HepG2 (cell line): ENCODE results near the gene SLC35A3. TPM values are rescaled to one million over a fixed set of nuclear protein-coding genes. Genes with fewer than 3 reads are reported as not detected.

Experiments used
- ATAC-seq: fragments of 200-7000 bp; cut with Tn5 transposase; 3 replicates; pipeline ENCODE4 v1.9.1; 2020; ENCODE audit warnings: mild to moderate bottlenecking, moderate library complexity
- BruUV-seq: library from RNA; stranded (reverse); fragments of 400-500 nt; replicated peaks from 2 replicates; lab custom pipeline; 2021; lab: Mats Ljungman, UMichigan
- CTCF ChIA-PET: fragments of 300-600 bp; formaldehyde crosslinking; extraction: SDS; loops from one replicate; lab custom pipeline; 2021; ENCODE audit warnings: low total read pairs, inconsistent platforms, low intra/inter-chr PET ratio; lab: Yijun Ruan, JAX
- POLR2A ChIA-PET: fragments of 350-600 bp; sonication (Branson Sonifier 250); formaldehyde crosslinking; loops from one replicate; lab custom pipeline; 2020; ENCODE audit warnings: antibody characterized with exemption, inconsistent platforms; lab: Yijun Ruan, JAX
- DNase-seq: peaks from one replicate; pipeline ENCODE4 v3.0.0-alpha.2; 2015; ENCODE audit warnings: low spot score
- FAIRE-seq: peaks from 3 replicates; lab custom pipeline; 2011; peaks lifted over from hg19 to GRCh38; lab: Jason Lieb, UNC
- H2AFZ ChIP-seq: one replicate; pipeline ENCODE4 v1.6.1; 2011; ENCODE audit warnings: low read length, inconsistent platforms
- H3K27ac ChIP-seq: fragments of 300-600 bp; 3 replicates; pipeline ENCODE4 v1.8.0; 2011; ENCODE audit warnings: mixed run types, mild to moderate bottlenecking, mixed read lengths, low read length, inconsistent platforms; ENCODE audit not compliant: insufficient read depth; ENCODE audit errors: extremely low read length
- H3K27me3 ChIP-seq, 2 experiments: fragments of 200-600 bp in 1 of 2; 2 replicates in 1 of 2; 3 replicates in 1 of 2; pipeline versions ENCODE4 v1.6.0 to v1.8.0; 2011; ENCODE audit warnings: low read length in 2 of 2, mild to moderate bottlenecking in 2 of 2, moderate library complexity in 2 of 2, inconsistent platforms in 1 of 2; ENCODE audit not compliant: insufficient read depth in 2 of 2, control insufficient read depth in 1 of 2
- H3K36me3 ChIP-seq, 2 experiments: fragments of 200-600 bp in 1 of 2; replicated peaks in 1 of 2; 2 replicates in 1 of 2; 3 replicates in 1 of 2; pipeline versions ENCODE4 v1.5.1 to v1.8.0; 2011; ENCODE audit warnings: low read length in 2 of 2, inconsistent platforms in 1 of 2; ENCODE audit not compliant: insufficient read depth in 2 of 2, control insufficient read depth in 1 of 2
- H3K4me1 ChIP-seq: 2 replicates; pipeline ENCODE4 v1.5.1; 2012; ENCODE audit warnings: low read length, inconsistent platforms; ENCODE audit not compliant: insufficient read depth
- H3K4me2 ChIP-seq: 2 replicates; pipeline ENCODE4 v1.6.0; 2011; ENCODE audit warnings: low read depth, low read length, inconsistent platforms
- H3K4me3 ChIP-seq, 3 experiments: fragments of 200-600 bp in 1 of 3; sonication (generic), shearing (Covaris generic) in 1 of 3; replicated peaks in 1 of 3; 2 replicates each; pipeline ENCODE4 v1.5.1; 2011 to 2016; ENCODE audit warnings: low read length in 3 of 3, inconsistent platforms in 2 of 3, low read depth in 2 of 3, mild to moderate bottlenecking in 2 of 3, control low read depth in 1 of 3, mixed read lengths in 1 of 3; ENCODE audit not compliant: insufficient read depth in 1 of 3
- H3K79me2 ChIP-seq: one replicate; pipeline ENCODE4 v1.6.1; 2011; ENCODE audit warnings: low read length, inconsistent platforms; ENCODE audit not compliant: insufficient read depth
- H3K9ac ChIP-seq: 2 replicates; pipeline ENCODE4 v1.6.0; 2011; ENCODE audit warnings: mild to moderate bottlenecking, low read depth, low read length, inconsistent platforms; ENCODE audit not compliant: insufficient read depth
- H3K9me3 ChIP-seq: 2 replicates; pipeline ENCODE4 v1.5.1; 2012; ENCODE audit warnings: mild to moderate bottlenecking, low read length
- H4K20me1 ChIP-seq: 2 replicates; pipeline ENCODE4 v1.6.0; 2011; ENCODE audit warnings: inconsistent platforms, mild to moderate bottlenecking, low read length, moderate library complexity; ENCODE audit not compliant: insufficient read depth
- CCAR2 ChIP-seq: fragments of 200-400 bp; formaldehyde crosslinking; optimal IDR thresholded peaks from 2 replicates; pipeline ENCODE3; 2018; ENCODE audit warnings: low read depth, mild to moderate bottlenecking, low read length, moderate library complexity
- EZH2 ChIP-seq: conservative IDR thresholded peaks from 2 replicates; pipeline ENCODE4 v1.6.1; 2012; ENCODE audit warnings: mild to moderate bottlenecking, low read depth, low read length, moderate library complexity
- GABPA ChIP-seq, 2 experiments: IDR thresholded peaks; 2 replicates each; pipeline ENCODE4 v1.6.1; 2011 to 2016; ENCODE audit warnings: low read depth in 2 of 2, low read length in 1 of 2, missing biosample characterization in 1 of 2, missing genetic modification characterization in 1 of 2
- ISL2 ChIP-seq: sonication (generic); formaldehyde crosslinking; IDR thresholded peaks from 2 replicates; pipeline ENCODE4 v1.5.0; 2020; ENCODE audit warnings: missing genetic modification reagents
- JUND ChIP-seq: sonication (generic); formaldehyde crosslinking; IDR thresholded peaks from 2 replicates; pipeline ENCODE4 v1.8.0; 2022; ENCODE audit warnings: mild to moderate bottlenecking, missing genetic modification reagents
- SMYD3 ChIP-seq: sonication (generic); formaldehyde crosslinking; IDR thresholded peaks from 2 replicates; pipeline ENCODE4 v1.8.1; 2023; ENCODE audit warnings: mild to moderate bottlenecking, missing genetic modification reagents
- ZNF207 ChIP-seq: fragments of 450-650 bp; IDR thresholded peaks from 2 replicates; pipeline ENCODE4 v1.6.1; 2016; ENCODE audit warnings: antibody characterized with exemption, borderline replicate concordance
- ZNF256 ChIP-seq: sonication (generic); formaldehyde crosslinking; conservative IDR thresholded peaks from 2 replicates; pipeline ENCODE4 v1.4.0; 2020; ENCODE audit warnings: missing genetic modification reagents
- ZNF564 ChIP-seq: sonication (generic); formaldehyde crosslinking; IDR thresholded peaks from 2 replicates; pipeline ENCODE4 v1.8.1; 2023; ENCODE audit warnings: mild to moderate bottlenecking, missing genetic modification reagents
- ZNF614 ChIP-seq: IDR thresholded peaks from 2 replicates; pipeline ENCODE4 v1.6.1; 2018; ENCODE audit warnings: missing biosample characterization, missing genetic modification reagents, inconsistent platforms, borderline replicate concordance
- ZNF724P ChIP-seq: sonication (generic); formaldehyde crosslinking; IDR thresholded peaks from 2 replicates; pipeline ENCODE4 v1.8.0; 2022; ENCODE audit warnings: missing genetic modification reagents, borderline replicate concordance
- WGBS: methylation state at CpG from one replicate; pipeline ENCODE4 v1.1.6; 2017; ENCODE audit warnings: low lambda C conversion rate; 5-methylcytosine and 5-hydroxymethylcytosine counted together
- in situ Hi-C: cut with HindIII; loops from 2 replicates; pipeline ENCODE4 v1.10.0; 2017; ENCODE audit warnings: low pct_unique_long_range_greater_than_20kb; ENCODE audit not compliant: extremely low pct_ligation_motif_present
- intact Hi-C: fragments of 100-400 bp; cut with micrococcal nuclease; formaldehyde crosslinking; loops from one replicate; pipeline ENCODE4 v1.10.0; 2022; ENCODE audit not compliant: unreplicated experiment
- polyA plus RNA-seq, 8 experiments: library from polyadenylated mRNA; depleted of rRNA in 3 of 8; stranded (reverse) in 7 of 8; unstranded in 1 of 8; fragments of >200 nt; fragmentation: Illumina TruSeq in 4 of 8; extraction: Trizol in 4 of 8; gene quantifications; 2 replicates each; pipeline versions ENCODE4 v1.2.1 to v1.2.3, GENCODE V29; 2011 to 2016; ENCODE audit warnings: low read depth in 4 of 8, missing spikeins in 1 of 8, mixed read lengths in 1 of 8; ENCODE audit not compliant: insufficient read depth in 1 of 8
- total RNA-seq, 5 experiments: library from RNA; depleted of rRNA; stranded (reverse); fragments of >200 nt; fragmentation: Illumina TruSeq; extraction: Trizol; gene quantifications; 2 replicates each; pipeline ENCODE4 v1.2.3, GENCODE V29; 2016; ENCODE audit warnings: low read depth in 1 of 5
- TF ChIP-seq, protein P1 (sequence below): sonication (generic); IDR thresholded peaks from 2 replicates; pipeline ENCODE4 v1.6.1; 2016; ENCODE audit warnings: low read depth, borderline replicate concordance
- TF ChIP-seq, protein P2 (sequence below): sonication (generic); formaldehyde crosslinking; IDR thresholded peaks from 2 replicates; pipeline ENCODE4 v1.4.0; 2020; ENCODE audit warnings: missing genetic modification reagents
- TF ChIP-seq, protein P3 (sequence below): IDR thresholded peaks from 2 replicates; pipeline ENCODE4 v1.6.1; 2016; ENCODE audit warnings: control low read depth
- TF ChIP-seq, protein P4 (sequence below): sonication (generic); formaldehyde crosslinking; IDR thresholded peaks from 2 replicates; pipeline ENCODE4 v1.4.0; 2020; ENCODE audit warnings: mild to moderate bottlenecking, missing genetic modification reagents

Gene SLC35A3
- total and polyA plus RNA-seq, 2 of the 13 experiments (the other 11 are each of a cell fraction or from before 2014, with no cell fraction given), result 11.2 to 24.9 TPM

DNA sequence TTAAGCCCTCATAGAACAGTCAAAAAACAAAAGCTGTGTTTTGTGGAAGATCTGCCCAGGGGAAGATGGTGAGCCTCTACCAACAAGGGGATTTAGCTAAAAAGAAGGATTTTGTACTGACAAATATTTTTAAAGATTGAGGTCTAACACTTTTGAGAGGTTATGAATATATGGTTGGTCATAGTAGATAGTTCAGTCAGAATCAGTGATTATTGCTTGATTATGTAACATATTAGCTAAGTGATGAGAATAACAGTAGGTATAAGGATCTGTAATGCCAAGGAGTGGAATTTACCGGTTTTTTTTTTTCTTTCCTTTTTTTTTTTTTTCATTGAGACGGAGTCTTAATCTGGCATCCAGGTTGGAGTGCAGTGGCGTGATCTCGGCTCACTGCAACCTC lies 83.9 kb downstream of the SLC35A3 start:
- no peaks in the 10 kb centered on the region for H3K27me3 ChIP-seq
- intact Hi-C loops, result no loop called here
- TF ChIP-seq, protein P1, sequence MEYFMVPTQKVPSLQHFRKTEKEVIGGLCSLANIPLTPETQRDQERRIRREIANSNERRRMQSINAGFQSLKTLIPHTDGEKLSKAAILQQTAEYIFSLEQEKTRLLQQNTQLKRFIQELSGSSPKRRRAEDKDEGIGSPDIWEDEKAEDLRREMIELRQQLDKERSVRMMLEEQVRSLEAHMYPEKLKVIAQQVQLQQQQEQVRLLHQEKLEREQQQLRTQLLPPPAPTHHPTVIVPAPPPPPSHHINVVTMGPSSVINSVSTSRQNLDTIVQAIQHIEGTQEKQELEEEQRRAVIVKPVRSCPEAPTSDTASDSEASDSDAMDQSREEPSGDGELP, result no peak
- TF ChIP-seq ZNF614 (CRISPR knock-in tag), result no peak
- TF ChIP-seq ISL2 (CRISPR knock-in tag), result no peak
- no peak for TF ChIP-seq ZNF207
- no peak for TF ChIP-seq CCAR2
- no peak for TF ChIP-seq SMYD3 (CRISPR knock-in tag)
- TF ChIP-seq, protein P2, sequence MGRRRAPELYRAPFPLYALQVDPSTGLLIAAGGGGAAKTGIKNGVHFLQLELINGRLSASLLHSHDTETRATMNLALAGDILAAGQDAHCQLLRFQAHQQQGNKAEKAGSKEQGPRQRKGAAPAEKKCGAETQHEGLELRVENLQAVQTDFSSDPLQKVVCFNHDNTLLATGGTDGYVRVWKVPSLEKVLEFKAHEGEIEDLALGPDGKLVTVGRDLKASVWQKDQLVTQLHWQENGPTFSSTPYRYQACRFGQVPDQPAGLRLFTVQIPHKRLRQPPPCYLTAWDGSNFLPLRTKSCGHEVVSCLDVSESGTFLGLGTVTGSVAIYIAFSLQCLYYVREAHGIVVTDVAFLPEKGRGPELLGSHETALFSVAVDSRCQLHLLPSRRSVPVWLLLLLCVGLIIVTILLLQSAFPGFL (CRISPR knock-in tag), result no peak
- TF ChIP-seq ZNF724P (CRISPR knock-in tag), result no peak
- TF ChIP-seq GABPA (IDR thresholded peaks at IDR 0.05; ENCODE audit: low read depth, low read length), result no peak
- no peak for TF ChIP-seq GABPA (CRISPR knock-in tag; IDR thresholded peaks at IDR 0.05; ENCODE audit: low read depth)
- TF ChIP-seq EZH2, result no peak
- TF ChIP-seq, protein P3, sequence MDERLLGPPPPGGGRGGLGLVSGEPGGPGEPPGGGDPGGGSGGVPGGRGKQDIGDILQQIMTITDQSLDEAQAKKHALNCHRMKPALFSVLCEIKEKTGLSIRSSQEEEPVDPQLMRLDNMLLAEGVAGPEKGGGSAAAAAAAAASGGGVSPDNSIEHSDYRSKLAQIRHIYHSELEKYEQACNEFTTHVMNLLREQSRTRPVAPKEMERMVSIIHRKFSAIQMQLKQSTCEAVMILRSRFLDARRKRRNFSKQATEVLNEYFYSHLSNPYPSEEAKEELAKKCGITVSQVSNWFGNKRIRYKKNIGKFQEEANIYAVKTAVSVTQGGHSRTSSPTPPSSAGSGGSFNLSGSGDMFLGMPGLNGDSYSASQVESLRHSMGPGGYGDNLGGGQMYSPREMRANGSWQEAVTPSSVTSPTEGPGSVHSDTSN (CRISPR knock-in tag), result no peak
- TF ChIP-seq, protein P4, sequence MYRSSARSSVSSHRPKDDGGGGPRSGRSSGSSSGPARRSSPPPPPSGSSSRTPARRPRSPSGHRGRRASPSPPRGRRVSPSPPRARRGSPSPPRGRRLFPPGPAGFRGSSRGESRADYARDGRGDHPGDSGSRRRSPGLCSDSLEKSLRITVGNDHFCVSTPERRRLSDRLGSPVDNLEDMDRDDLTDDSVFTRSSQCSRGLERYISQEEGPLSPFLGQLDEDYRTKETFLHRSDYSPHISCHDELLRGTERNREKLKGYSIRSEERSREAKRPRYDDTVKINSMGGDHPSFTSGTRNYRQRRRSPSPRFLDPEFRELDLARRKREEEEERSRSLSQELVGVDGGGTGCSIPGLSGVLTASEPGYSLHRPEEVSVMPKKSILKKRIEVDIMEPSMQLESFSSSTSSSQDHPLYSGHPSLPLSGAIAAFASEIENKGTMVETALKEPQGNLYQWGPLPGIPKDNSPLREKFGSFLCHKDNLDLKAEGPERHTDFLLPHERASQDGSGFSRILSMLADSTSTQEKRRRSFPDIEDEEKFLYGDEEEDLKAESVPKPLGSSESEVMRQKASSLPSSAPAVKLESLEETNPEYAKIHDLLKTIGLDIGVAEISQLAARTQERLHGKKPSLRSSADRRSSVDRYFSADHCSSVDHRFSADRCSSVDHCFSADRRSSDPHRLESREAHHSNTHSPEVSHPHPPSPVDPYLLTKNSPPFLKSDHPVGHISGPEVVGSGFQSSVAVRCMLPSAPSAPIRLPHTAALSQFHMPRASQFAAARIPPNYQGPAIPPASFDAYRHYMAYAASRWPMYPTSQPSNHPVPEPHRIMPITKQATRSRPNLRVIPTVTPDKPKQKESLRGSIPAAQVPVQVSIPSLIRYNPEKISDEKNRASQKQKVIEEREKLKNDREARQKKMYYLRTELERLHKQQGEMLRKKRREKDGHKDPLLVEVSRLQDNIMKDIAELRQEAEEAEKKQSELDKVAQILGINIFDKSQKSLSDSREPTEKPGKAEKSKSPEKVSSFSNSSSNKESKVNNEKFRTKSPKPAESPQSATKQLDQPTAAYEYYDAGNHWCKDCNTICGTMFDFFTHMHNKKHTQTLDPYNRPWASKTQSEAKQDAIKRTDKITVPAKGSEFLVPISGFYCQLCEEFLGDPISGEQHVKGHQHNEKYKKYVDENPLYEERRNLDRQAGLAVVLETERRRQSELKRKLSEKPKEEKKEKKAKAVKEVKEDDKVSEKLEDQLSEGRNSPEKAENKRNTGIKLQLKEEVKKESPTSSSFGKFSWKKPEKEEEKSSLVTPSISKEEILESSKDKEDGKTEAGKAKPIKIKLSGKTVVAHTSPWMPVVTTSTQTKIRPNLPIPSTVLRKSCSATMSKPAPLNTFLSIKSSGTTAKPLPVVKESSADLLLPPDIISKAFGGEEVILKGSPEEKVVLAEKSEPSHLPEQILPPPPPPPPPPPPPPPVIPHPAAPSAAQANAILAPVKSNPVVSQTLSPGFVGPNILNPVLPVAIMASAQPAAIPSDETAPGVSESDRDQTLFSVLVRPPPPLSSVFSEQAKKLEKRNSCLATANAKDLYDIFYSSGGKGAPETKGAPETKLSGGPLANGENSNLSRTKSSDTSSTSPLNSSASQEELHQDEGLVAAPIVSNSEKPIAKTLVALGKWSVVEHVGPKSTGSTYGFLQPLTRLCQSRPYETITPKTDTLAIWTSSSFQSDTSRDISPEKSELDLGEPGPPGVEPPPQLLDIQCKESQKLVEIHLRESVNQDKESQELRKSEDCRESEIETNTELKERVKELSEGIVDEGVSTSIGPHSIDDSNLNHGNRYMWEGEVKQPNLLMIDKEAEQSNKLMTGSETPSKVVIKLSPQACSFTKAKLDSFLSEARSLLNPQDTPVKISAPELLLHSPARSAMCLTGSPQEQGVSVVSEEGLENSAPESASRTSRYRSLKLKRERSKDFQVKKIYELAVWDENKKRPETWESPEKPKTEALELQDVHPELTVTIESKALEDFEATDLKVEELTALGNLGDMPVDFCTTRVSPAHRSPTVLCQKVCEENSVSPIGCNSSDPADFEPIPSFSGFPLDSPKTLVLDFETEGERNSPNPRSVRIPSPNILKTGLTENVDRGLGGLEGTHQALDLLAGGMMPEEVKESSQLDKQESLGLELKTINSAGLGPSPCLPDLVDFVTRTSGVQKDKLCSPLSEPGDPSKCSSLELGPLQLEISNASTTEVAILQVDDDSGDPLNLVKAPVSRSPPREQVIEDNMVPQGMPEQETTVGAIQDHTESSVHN, result no peak
- no peak for TF ChIP-seq ZNF256 (CRISPR knock-in tag)
- TF ChIP-seq ZNF564, result no peak
- no peak for TF ChIP-seq JUND (CRISPR knock-in tag)

More for the DNA sequence above, 83.9 kb downstream of the SLC35A3 start:
- WGBS, result 98% methylated on average over 4 of the region's 4 CpGs
- Histone ChIP-seq H3K4me1 (0 out of 2 replicates have a peak, but pooled peaks cover 5% of the 10 kb centered on the region), H3K27ac (no peak overlapping the region), H3K4me2 (no peak overlapping the region), H2AFZ (no peak overlapping the region), H3K9ac (no peak overlapping the region), H3K4me3 (no peak overlapping the region), H3K36me3 (peaks cover 0 to 12% of the 10 kb centered on the region in 2 experiments; a peak in 3 of 5 replicates), H3K9me3 (no peaks in the 10 kb centered on the region), H4K20me1 (peaks cover 6% of the 10 kb centered on the region; the same call in 1 of the 2 replicates), H3K79me2 (peaks cover 60% of the 10 kb centered on the region)
- ChIA-PET CTCF (no interaction called here), POLR2A (no interaction called here)
- no TSS peak for BruUV-seq
- ATAC-seq (no peak), FAIRE-seq (no peak), DNase-seq (no peak)
- in situ Hi-C loops, result no loop called here
